Panc1 (cell line): Measurements from ENCODE around the gene FUT8. TPM values are rescaled to one million over a fixed set of nuclear protein-coding genes. Genes with fewer than 3 reads are reported as not detected.

Experiments
- ATAC-seq: fragments of 200-7000 bp; cut with Tn5 transposase; 2 replicates; pipeline ENCODE4 v1.9.1; 2020; ENCODE audit warnings: mild to moderate bottlenecking, moderate library complexity
- BruUV-seq: library from RNA; stranded (reverse); fragments of 400-500 nt; replicated peaks from 2 replicates; lab custom pipeline; 2021; lab: Mats Ljungman, UMichigan
- CTCF ChIA-PET: fragments of 300-600 bp; sonication (Branson Sonifier 250); formaldehyde crosslinking; loops from one replicate; lab custom pipeline; 2022; ENCODE audit warnings: antibody characterized with exemption; lab: Charles Lee
- POLR2A ChIA-PET: fragments of 300-600 bp; sonication (Branson Sonifier 250); formaldehyde crosslinking; loops from one replicate; lab custom pipeline; 2022; ENCODE audit warnings: antibody characterized with exemption; lab: Charles Lee
- DNase-seq: peaks from one replicate; pipeline ENCODE4 v3.0.0-alpha.2; 2010; ENCODE audit warnings: low read depth, low spot score
- H3K27ac ChIP-seq: 2 replicates; pipeline ENCODE4 v1.5.1; 2011; ENCODE audit warnings: mild to moderate bottlenecking, low read length, inconsistent platforms
- H3K27me3 ChIP-seq: fragments of 200-500 bp; sonication (Bioruptor generic); 2 replicates; pipeline ENCODE4 v1.6.0; 2014; ENCODE audit warnings: low read length, inconsistent platforms; ENCODE audit not compliant: control insufficient read depth, insufficient read depth
- H3K36me3 ChIP-seq: fragments of 200-500 bp; sonication (Bioruptor generic); 2 replicates; pipeline ENCODE4 v1.5.1; 2014; ENCODE audit warnings: inconsistent platforms, mild to moderate bottlenecking, low read length, moderate library complexity; ENCODE audit not compliant: control insufficient read depth, insufficient read depth
- H3K4me1 ChIP-seq: 2 replicates; pipeline ENCODE4 v1.5.1; 2011; ENCODE audit warnings: inconsistent platforms, mild to moderate bottlenecking, low read length, moderate library complexity; ENCODE audit not compliant: control insufficient read depth, insufficient read depth
- H3K4me3 ChIP-seq, 2 experiments: 2 replicates each; pipeline ENCODE4 v1.5.1; 2011 to 2012; ENCODE audit warnings: low read depth in 2 of 2, low read length in 2 of 2, mild to moderate bottlenecking in 2 of 2, inconsistent platforms in 1 of 2, moderate library complexity in 1 of 2
- H3K9me3 ChIP-seq: fragments of 200-500 bp; sonication (Bioruptor generic); 2 replicates; pipeline ENCODE4 v1.5.1; 2014; ENCODE audit warnings: low read depth, mild to moderate bottlenecking, inconsistent platforms, low read length, moderate library complexity; ENCODE audit not compliant: control insufficient read depth, insufficient read depth
- CTCF ChIP-seq: fragments of 450-650 bp; IDR thresholded peaks from 2 replicates; pipeline ENCODE4 v1.5.1; 2017; ENCODE audit warnings: mild to moderate bottlenecking
- POLR2AphosphoS5 ChIP-seq: IDR thresholded peaks from 2 replicates; pipeline ENCODE4 v1.6.1; 2012; ENCODE audit warnings: mild to moderate bottlenecking, low read depth, low read length, moderate library complexity
- REST ChIP-seq, 2 experiments: IDR thresholded peaks; 2 replicates each; pipeline ENCODE4 v1.6.1; 2011 to 2012; ENCODE audit warnings: low read depth in 2 of 2, control low read depth in 1 of 2, low read length in 1 of 2, mild to moderate bottlenecking in 1 of 2, moderate library complexity in 1 of 2; ENCODE audit not compliant: insufficient read depth in 1 of 2
- SIN3A ChIP-seq: IDR thresholded peaks from 2 replicates; pipeline ENCODE4 v1.6.1; 2012; ENCODE audit warnings: low read depth, mild to moderate bottlenecking, low read length, moderate library complexity, borderline replicate concordance; ENCODE audit not compliant: insufficient read depth
- TCF7L2 ChIP-seq: IDR thresholded peaks from 2 replicates; pipeline ENCODE4 v1.6.1; 2011; ENCODE audit warnings: mild to moderate bottlenecking, low read depth, low read length, inconsistent platforms
- in situ Hi-C: cut with HindIII; loops from 2 replicates; pipeline ENCODE4 v1.10.0; 2016; ENCODE audit warnings: low sequenced_read_pairs, low pct_unique_long_range_greater_than_20kb
- intact Hi-C: fragments of 100-400 bp; cut with micrococcal nuclease; formaldehyde crosslinking; loops from one replicate; pipeline ENCODE4 v1.10.0; 2022; ENCODE audit not compliant: unreplicated experiment
- total RNA-seq: library from RNA; stranded (reverse); gene quantifications from one replicate; pipeline ENCODE4 v1.2.1, GENCODE V29; 2021; ENCODE audit not compliant: unreplicated experiment

The FUT8 gene
- total RNA-seq, 1 experiment from 2014 or later = 31.4 TPM

- in situ Hi-C loops = no loop called here
- TF ChIP-seq REST (IDR thresholded peaks at IDR 0.05; ENCODE audit: insufficient read depth in 1 of 2, low read depth in 2 of 2, low read length in 1 of 2) = no peak
- TF ChIP-seq POLR2AphosphoS5 = no peak
- TF ChIP-seq CTCF = no peak
- TF ChIP-seq SIN3A = no peak
- TF ChIP-seq TCF7L2 = no peak
- H3K9me3 ChIP-seq = no peaks in the 10 kb centered on the region
- H3K27ac ChIP-seq = no peak overlapping the region
- H3K27me3 ChIP-seq = no peaks in the 10 kb centered on the region
- no TSS peak for BruUV-seq
- H3K4me1 ChIP-seq = no peaks in the 10 kb centered on the region
- H3K36me3 ChIP-seq = no peaks in the 10 kb centered on the region
- DNase-seq (no peak), ATAC-seq (no peak)
- intact Hi-C loops = no loop called here
- H3K4me3 ChIP-seq = no peak overlapping the region
- CTCF ChIA-PET = no interaction called here
- POLR2A ChIA-PET = no interaction called here
Observed at GRCh38 chr14:65789363-65789762, 376.8 kb downstream of the FUT8 start.

- H3K36me3 ChIP-seq = no peaks in the 10 kb centered on the region
- H3K4me1 ChIP-seq = no peaks in the 10 kb centered on the region
- intact Hi-C loops (no loop called here), in situ Hi-C loops (no loop called here)
- POLR2A ChIA-PET = no interaction called here
- no peaks in the 10 kb centered on the region for H3K9me3 ChIP-seq
- TF ChIP-seq SIN3A = no peak
- TF ChIP-seq TCF7L2 = no peak
- TF ChIP-seq REST (IDR thresholded peaks at IDR 0.05; ENCODE audit: insufficient read depth in 1 of 2, low read depth in 2 of 2, low read length in 1 of 2) = no peak
- no peak for TF ChIP-seq CTCF
- TF ChIP-seq POLR2AphosphoS5 = no peak
- DNase-seq (no peak), ATAC-seq (no peak)
- no peaks in the 10 kb centered on the region for H3K27me3 ChIP-seq
- H3K4me3 ChIP-seq = no peak overlapping the region
- CTCF ChIA-PET = no interaction called here
- no peak overlapping the region for H3K27ac ChIP-seq
- BruUV-seq = no TSS peak
Observed at GRCh38 chr14:65790172-65790815, 377.8 kb downstream of the FUT8 start.
